KOPT-K1 (cell line): Measurements from ENCODE around the gene PAF1.

Experiments used
- H3K27ac ChIP-seq: fragments of 200-600 bp; sonication (generic); 2 replicates; pipeline ENCODE4 v1.5.1; 2016; ENCODE audit warnings: antibody characterized with exemption, mild to moderate bottlenecking, low read depth, low read length; ENCODE audit not compliant: poor library complexity, severe bottlenecking
- H3K36me3 ChIP-seq: fragments of 200-600 bp; sonication (generic); 2 replicates; pipeline ENCODE4 v1.5.1; 2017; ENCODE audit warnings: antibody characterized with exemption, mild to moderate bottlenecking, low read length, moderate library complexity; ENCODE audit not compliant: insufficient read depth
- H3K9me3 ChIP-seq: fragments of 200-600 bp; sonication (generic); 2 replicates; pipeline ENCODE4 v1.5.1; 2017; ENCODE audit warnings: antibody characterized with exemption, low read length, mild to moderate bottlenecking; ENCODE audit not compliant: insufficient read depth, poor library complexity, severe bottlenecking

PAF1 gene

GRCh38 chr19:39411081-39411831 is 20.4 kb upstream of the PAF1 start:
- Histone ChIP-seq H3K36me3 (peaks cover 27% of the 10 kb centered on the region), H3K9me3 (no peaks in the 10 kb centered on the region), H3K27ac (peak overlapping the region; percentile 95)

- Histone ChIP-seq H3K36me3 (peaks cover 22% of the 10 kb centered on the region), H3K9me3 (no peaks in the 10 kb centered on the region), H3K27ac (peak overlapping the region; percentile 95)
These were observed 19.9 kb upstream of the PAF1 start for GRCh38 chr19:39410831-39411080.

- Histone ChIP-seq H3K27ac (peak overlapping the region; percentile 95), H3K36me3 (peaks cover 18% of the 10 kb centered on the region), H3K9me3 (no peaks in the 10 kb centered on the region)
These were observed 19.3 kb upstream of the PAF1 start for GRCh38 chr19:39410017-39410830.

- Histone ChIP-seq H3K27ac (peak overlapping the region; percentile 95), H3K9me3 (no peaks in the 10 kb centered on the region), H3K36me3 (peaks cover 13% of the 10 kb centered on the region)
These were observed 18.5 kb upstream of the PAF1 start for GRCh38 chr19:39409208-39410016.

- Histone ChIP-seq H3K36me3 (peaks cover 13% of the 10 kb centered on the region), H3K9me3 (no peaks in the 10 kb centered on the region), H3K27ac (peak overlapping the region; percentile 98)
These were observed 17.7 kb upstream of the PAF1 start for GRCh38 chr19:39408392-39409207.

- H3K27ac ChIP-seq, result peak overlapping the region; percentile 98
- H3K36me3 ChIP-seq, result peaks cover 13% of the 10 kb centered on the region
- H3K9me3 ChIP-seq, result no peaks in the 10 kb centered on the region
These were observed 16.9 kb upstream of the PAF1 start for GRCh38 chr19:39407660-39408391.

- H3K27ac ChIP-seq, result peak overlapping the region; percentile 98
- H3K9me3 ChIP-seq, result no peaks in the 10 kb centered on the region
- H3K36me3 ChIP-seq, result peaks cover 13% of the 10 kb centered on the region
These were observed 16.4 kb upstream of the PAF1 start for GRCh38 chr19:39407410-39407659.

- Histone ChIP-seq H3K9me3 (no peaks in the 10 kb centered on the region), H3K27ac (peak within 1 kb of the TSS; percentile 98), H3K36me3 (peaks cover 13% of the 10 kb centered on the region)
These were observed 15.9 kb upstream of the PAF1 start, which contains the start of gene ZFP36 for GRCh38 chr19:39406656-39407409. TSS of gene ZFP36 (plus strand) at chr19:39406847. CDS start at chr19:39406905, 58 bp downstream.

GRCh38 chr19:39405958-39406655 is 15.2 kb upstream of the PAF1 start:
- H3K27ac ChIP-seq, result peak overlapping the region; percentile 98
- H3K36me3 ChIP-seq, result peaks cover 13% of the 10 kb centered on the region
- H3K9me3 ChIP-seq, result no peaks in the 10 kb centered on the region

- no peak overlapping the region for H3K27ac ChIP-seq
- H3K36me3 ChIP-seq, result peaks cover 13% of the 10 kb centered on the region
- no peaks in the 10 kb centered on the region for H3K9me3 ChIP-seq
These were observed 14.5 kb upstream of the PAF1 start for GRCh38 chr19:39405261-39405957.

- H3K27ac ChIP-seq, result peak overlapping the region; percentile 71
- peaks cover 11% of the 10 kb centered on the region for H3K36me3 ChIP-seq
- H3K9me3 ChIP-seq, result no peaks in the 10 kb centered on the region
These were observed 12.7 kb upstream of the PAF1 start for GRCh38 chr19:39403331-39404312.
